Measurements from ENCODE around the gene PTPN13. TPM values are rescaled to one million over a fixed set of nuclear protein-coding genes. Genes with fewer than 3 reads are reported as not detected.

Gene PTPN13
- total RNA-seq, 2 experiments from 2014 or later, result 0.17 TPM; not detected in 1

GRCh38 chr4:86596807-86597206 lies 2.7 kb downstream of the PTPN13 start:
- CTCF ChIA-PET, result interaction anchor here (0.6 kb wide), 1 partner anchor 493 kb away, joined by 3 read pairs; no protein-coding TSS in a partner anchor

GRCh38 chr4:86600007-86600653 lies 6.0 kb downstream of the PTPN13 start:
- H3K27me3 Mint-ChIP-seq (ENCODE audit: low read depth), result peaks cover 26% of the 10 kb centered on the region
- H3K4me1 Mint-ChIP-seq (ENCODE audit: low read depth), result peaks cover 4% of the 10 kb centered on the region
- no peaks in the 10 kb centered on the region for H3K9me3 Mint-ChIP-seq
- intact Hi-C loops (cut with micrococcal nuclease), result no loop called here
- CTCF ChIA-PET, result no interaction called here
- DNase-seq, result no peak
- H3K4me3 Mint-ChIP-seq, result no peak overlapping the region
- no peaks in the 10 kb centered on the region for H3K36me3 Mint-ChIP-seq (ENCODE audit: low read depth)
- no peak overlapping the region for H3K27ac Mint-ChIP-seq

More at GRCh38 chr4:86596807-86597206, 2.7 kb downstream of the PTPN13 start:
- H3K27me3 Mint-ChIP-seq (ENCODE audit: low read depth), result peaks cover 48% of the 10 kb centered on the region
- H3K9me3 Mint-ChIP-seq, result no peaks in the 10 kb centered on the region
- H3K27ac Mint-ChIP-seq, result no peak overlapping the region
- no peak overlapping the region for H3K4me3 Mint-ChIP-seq
- no peak for DNase-seq
- no peaks in the 10 kb centered on the region for H3K36me3 Mint-ChIP-seq (ENCODE audit: low read depth)
- intact Hi-C loops (cut with micrococcal nuclease), result loop anchor here (5.0 kb wide), 1 partner anchor 100 kb away; no protein-coding TSS in a partner anchor
- H3K4me1 Mint-ChIP-seq (ENCODE audit: low read depth), result peaks cover 14% of the 10 kb centered on the region

GRCh38 chr4:86603311-86603885 lies 9.3 kb downstream of the PTPN13 start:
- Mint-ChIP-seq H3K9me3 (no peaks in the 10 kb centered on the region), H3K4me3 (no peak overlapping the region), H3K36me3 (ENCODE audit: low read depth) (no peaks in the 10 kb centered on the region), H3K27me3 (ENCODE audit: low read depth) (peaks cover 5% of the 10 kb centered on the region), H3K27ac (no peak overlapping the region), H3K4me1 (ENCODE audit: low read depth) (no peaks in the 10 kb centered on the region)
- DNase-seq, result no peak
- intact Hi-C loops (cut with micrococcal nuclease), result no loop called here
- CTCF ChIA-PET, result no interaction called here

- no peaks in the 10 kb centered on the region for H3K36me3 Mint-ChIP-seq (ENCODE audit: low read depth)
- peaks cover 3% of the 10 kb centered on the region for H3K27me3 Mint-ChIP-seq (ENCODE audit: low read depth)
- no peaks in the 10 kb centered on the region for H3K4me1 Mint-ChIP-seq (ENCODE audit: low read depth)
- no peak overlapping the region for H3K27ac Mint-ChIP-seq
- no peak for DNase-seq
- H3K4me3 Mint-ChIP-seq, result no peak overlapping the region
- H3K9me3 Mint-ChIP-seq, result no peaks in the 10 kb centered on the region
- intact Hi-C loops (cut with micrococcal nuclease), result no loop called here
- CTCF ChIA-PET, result no interaction called here
Observed at GRCh38 chr4:86606809-86607208, 12.7 kb downstream of the PTPN13 start.

- Mint-ChIP-seq H3K4me3 (no peak overlapping the region), H3K36me3 (ENCODE audit: low read depth) (no peaks in the 10 kb centered on the region), H3K27me3 (ENCODE audit: low read depth) (peaks cover 3% of the 10 kb centered on the region), H3K9me3 (no peaks in the 10 kb centered on the region), H3K27ac (no peak overlapping the region), H3K4me1 (ENCODE audit: low read depth) (no peaks in the 10 kb centered on the region)
- DNase-seq, result no peak
- intact Hi-C loops (cut with micrococcal nuclease), result no loop called here
- CTCF ChIA-PET, result no interaction called here
Observed at GRCh38 chr4:86608757-86609375, 14.8 kb downstream of the PTPN13 start.

GRCh38 chr4:86611757-86612156 lies 17.6 kb downstream of the PTPN13 start:
- Mint-ChIP-seq H3K36me3 (ENCODE audit: low read depth) (no peaks in the 10 kb centered on the region), H3K4me1 (ENCODE audit: low read depth) (no peaks in the 10 kb centered on the region), H3K27ac (no peak overlapping the region), H3K4me3 (no peak overlapping the region), H3K27me3 (ENCODE audit: low read depth) (no peaks in the 10 kb centered on the region), H3K9me3 (no peaks in the 10 kb centered on the region)
- no peak for DNase-seq
- intact Hi-C loops (cut with micrococcal nuclease), result no loop called here
- CTCF ChIA-PET, result no interaction called here

GRCh38 chr4:86613734-86614133 lies 19.6 kb downstream of the PTPN13 start:
- H3K36me3 Mint-ChIP-seq (ENCODE audit: low read depth), result no peaks in the 10 kb centered on the region
- H3K4me1 Mint-ChIP-seq (ENCODE audit: low read depth), result no peaks in the 10 kb centered on the region
- H3K4me3 Mint-ChIP-seq, result no peak overlapping the region
- H3K9me3 Mint-ChIP-seq, result no peaks in the 10 kb centered on the region
- DNase-seq, result no peak
- H3K27ac Mint-ChIP-seq, result no peak overlapping the region
- CTCF ChIA-PET, result no interaction called here
- no peaks in the 10 kb centered on the region for H3K27me3 Mint-ChIP-seq (ENCODE audit: low read depth)
- intact Hi-C loops (cut with micrococcal nuclease), result no loop called here

GRCh38 chr4:86614865-86615264 lies 20.8 kb downstream of the PTPN13 start:
- CTCF ChIA-PET, result no interaction called here
- Mint-ChIP-seq H3K27me3 (ENCODE audit: low read depth) (no peaks in the 10 kb centered on the region), H3K36me3 (ENCODE audit: low read depth) (no peaks in the 10 kb centered on the region), H3K9me3 (no peaks in the 10 kb centered on the region), H3K4me3 (no peak overlapping the region), H3K4me1 (ENCODE audit: low read depth) (no peaks in the 10 kb centered on the region), H3K27ac (no peak overlapping the region)
- no peak for DNase-seq
- intact Hi-C loops (cut with micrococcal nuclease), result no loop called here

- no peak overlapping the region for H3K4me3 Mint-ChIP-seq
Observed at GRCh38 chr4:86615501-86615900, 21.4 kb downstream of the PTPN13 start.

GRCh38 chr4:86619656-86620055 lies 25.5 kb downstream of the PTPN13 start:
- H3K36me3 Mint-ChIP-seq (ENCODE audit: low read depth), result no peaks in the 10 kb centered on the region
- intact Hi-C loops (cut with micrococcal nuclease), result no loop called here
- H3K9me3 Mint-ChIP-seq, result no peaks in the 10 kb centered on the region
- CTCF ChIA-PET, result no interaction called here
- no peak overlapping the region for H3K27ac Mint-ChIP-seq
- H3K27me3 Mint-ChIP-seq (ENCODE audit: low read depth), result no peaks in the 10 kb centered on the region
- no peak overlapping the region for H3K4me3 Mint-ChIP-seq
- DNase-seq, result no peak
- no peaks in the 10 kb centered on the region for H3K4me1 Mint-ChIP-seq (ENCODE audit: low read depth)

More at GRCh38 chr4:86615501-86615900, 21.4 kb downstream of the PTPN13 start:
- no peak for DNase-seq
- Mint-ChIP-seq H3K9me3 (no peaks in the 10 kb centered on the region), H3K27me3 (ENCODE audit: low read depth) (no peaks in the 10 kb centered on the region), H3K36me3 (ENCODE audit: low read depth) (no peaks in the 10 kb centered on the region), H3K27ac (no peak overlapping the region), H3K4me1 (ENCODE audit: low read depth) (no peaks in the 10 kb centered on the region)
- intact Hi-C loops (cut with micrococcal nuclease), result no loop called here
- CTCF ChIA-PET, result no interaction called here

GRCh38 chr4:86621435-86621834 lies 27.3 kb downstream of the PTPN13 start:
- Mint-ChIP-seq H3K9me3 (no peaks in the 10 kb centered on the region), H3K27ac (no peak overlapping the region), H3K36me3 (ENCODE audit: low read depth) (no peaks in the 10 kb centered on the region), H3K27me3 (ENCODE audit: low read depth) (no peaks in the 10 kb centered on the region), H3K4me3 (no peak overlapping the region), H3K4me1 (ENCODE audit: low read depth) (no peaks in the 10 kb centered on the region)
- CTCF ChIA-PET, result interaction anchor here (0.6 kb wide), 1 partner anchor 173 kb away, joined by 3 read pairs; no protein-coding TSS in a partner anchor
- DNase-seq, result no peak
- intact Hi-C loops (cut with micrococcal nuclease), result no loop called here

- no peak overlapping the region for H3K4me3 Mint-ChIP-seq
- intact Hi-C loops (cut with micrococcal nuclease), result no loop called here
- H3K9me3 Mint-ChIP-seq, result no peaks in the 10 kb centered on the region
- no peaks in the 10 kb centered on the region for H3K4me1 Mint-ChIP-seq (ENCODE audit: low read depth)
- peaks cover under 1% of the 10 kb centered on the region for H3K27me3 Mint-ChIP-seq (ENCODE audit: low read depth)
- DNase-seq, result no peak
- H3K36me3 Mint-ChIP-seq (ENCODE audit: low read depth), result no peaks in the 10 kb centered on the region
- H3K27ac Mint-ChIP-seq, result no peak overlapping the region
- CTCF ChIA-PET, result no interaction called here
Observed at GRCh38 chr4:86626066-86626465, 32.0 kb downstream of the PTPN13 start.

Data from activated naive CD4-positive, alpha-beta T cell treated with anti-CD3 and anti-CD28 coated beads for 36 hours (primary cell).